ENCODE results near the gene SYNJ2.

The SYNJ2 gene

DNA sequence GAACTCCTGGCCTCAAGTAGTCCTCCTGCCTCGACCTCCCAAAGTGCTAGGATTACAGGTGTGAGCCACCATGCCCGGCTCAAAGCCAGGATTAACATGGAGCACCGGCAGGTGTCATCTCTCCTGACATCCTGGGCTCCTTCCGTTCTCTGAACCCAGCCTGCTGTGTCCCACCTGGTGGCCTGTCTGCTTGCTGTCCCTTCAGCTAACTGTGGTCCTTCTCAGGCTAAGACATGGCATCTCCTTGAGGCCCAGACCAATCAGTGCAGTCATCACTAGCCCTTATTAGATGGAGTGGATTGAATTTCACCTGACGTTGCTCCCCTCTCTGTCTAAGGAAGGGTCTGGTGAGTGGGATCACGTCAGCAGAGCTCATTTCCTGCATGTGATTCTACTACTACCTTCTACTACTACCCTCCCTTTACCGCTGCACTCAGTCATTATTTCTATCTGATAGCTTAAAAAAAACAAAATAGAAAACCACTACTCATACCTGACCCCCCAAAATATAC is 28.0 kb upstream of the SYNJ2 start:
- Histone ChIP-seq H2AK5ac (ENCODE audit: low read depth, low read length) (no peak overlapping the region), H3K4me3 (ENCODE audit: low read length in 2 of 2) (no peak overlapping the region), H3K4me2 (ENCODE audit: insufficient read depth, low read length, poor library complexity, severe bottlenecking) (no peak overlapping the region), H3K18ac (ENCODE audit: low read length) (no peak overlapping the region), H4K8ac (ENCODE audit: low read depth, low read length) (no peak overlapping the region), H3K4me1 (ENCODE audit: control insufficient read depth in 2 of 2, insufficient read depth in 1 of 2, low read depth in 1 of 2, low read length in 2 of 2) (peaks cover 0 to 6% of the 10 kb centered on the region in 2 donors), H2AFZ (ENCODE audit: low read length) (peak overlapping the region; percentile 20), H3K27ac (replicated peaks; ENCODE audit: low read length) (no peak overlapping the region), H3K23ac (ENCODE audit: low read depth, low read length, poor library complexity) (no peak overlapping the region), H4K91ac (ENCODE audit: low read depth, low read length, poor library complexity) (no peak overlapping the region), H3K4ac (ENCODE audit: low read length) (no peak overlapping the region), H2BK15ac (ENCODE audit: low read length) (no peak overlapping the region), H3K27me3 (ENCODE audit: control insufficient read depth in 3 of 3, insufficient read depth in 3 of 3, low read depth in 1 of 3, low read length in 3 of 3) (no peaks in the 10 kb centered on the region), H3K79me1 (ENCODE audit: low read depth, low read length) (no peaks in the 10 kb centered on the region), H3K36me3 (replicated peaks in 1 of 2; ENCODE audit: control insufficient read depth in 2 of 2, insufficient read depth in 2 of 2, low read length in 2 of 2) (no peaks in the 10 kb centered on the region), H2BK120ac (ENCODE audit: low read depth, low read length) (no peak overlapping the region), H3K14ac (ENCODE audit: low read length) (no peak overlapping the region), H2BK5ac (ENCODE audit: low read length) (no peak overlapping the region), H3K9me3 (replicated peaks in 1 of 2; ENCODE audit: control insufficient read depth in 2 of 2, insufficient read depth in 1 of 2, low read depth in 1 of 2, low read length in 2 of 2) (peaks cover 0 to 7% of the 10 kb centered on the region in 2 donors), H2BK12ac (ENCODE audit: low read length) (no peak overlapping the region), H3K9ac (ENCODE audit: low read depth, low read length, poor library complexity) (no peak overlapping the region)
- no CpG with 5 or more reads among the region's 7 CpGs for WGBS, 2 donors (ENCODE audit: extremely low coverage in 2 of 2, insufficient read length in 2 of 2, insufficient replicate concordance in 1 of 2)
- DNase-seq (ENCODE audit: low spot score): no peak

DNA sequence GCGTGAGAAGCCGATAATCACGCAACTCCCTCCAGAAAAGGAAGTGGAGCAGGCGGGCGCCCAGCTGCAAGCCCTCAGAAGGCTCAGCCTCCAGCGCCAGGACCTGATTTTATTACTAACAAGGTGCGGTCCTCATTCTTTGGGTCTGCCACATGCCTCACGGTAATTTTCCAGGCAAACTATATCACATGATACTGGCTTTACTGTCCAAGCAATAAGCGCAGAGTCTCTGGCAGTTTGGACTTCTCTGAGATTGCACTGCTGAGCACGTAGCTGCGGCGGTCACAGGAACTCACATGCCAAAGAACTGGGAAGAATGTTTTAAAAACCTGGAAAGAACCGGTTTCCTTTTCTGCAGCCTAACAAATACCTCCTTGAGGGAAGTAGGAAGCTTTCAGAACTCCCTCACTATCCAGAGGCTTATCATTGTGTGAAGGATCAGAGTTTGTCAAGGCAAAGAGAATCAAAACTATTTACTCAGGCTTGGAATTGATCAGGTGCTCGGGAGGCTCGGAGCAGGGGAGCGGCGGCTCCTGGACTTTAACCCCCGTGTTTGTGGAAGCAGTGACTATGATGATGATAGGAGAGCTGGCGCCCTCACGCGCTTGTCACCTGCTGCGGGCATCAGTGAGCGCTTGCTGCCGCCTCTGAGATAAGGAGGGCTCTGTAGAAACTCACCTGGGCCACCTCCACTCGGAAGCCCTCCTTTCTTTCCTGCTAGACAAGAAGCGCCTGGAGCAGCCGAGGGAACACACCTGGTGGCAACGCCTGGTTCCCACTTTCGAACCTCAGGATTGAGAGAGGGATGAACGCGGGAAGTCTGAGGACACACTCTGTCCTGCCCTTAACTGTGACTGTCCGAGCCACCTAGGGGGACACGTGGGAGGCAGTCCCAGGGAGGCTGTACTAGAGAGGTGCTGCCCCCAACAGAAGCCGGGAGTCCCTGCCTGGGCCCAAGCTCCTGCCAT is 27.2 kb upstream of the SYNJ2 start:
- H3K27me3 ChIP-seq (ENCODE audit: control insufficient read depth in 3 of 3, insufficient read depth in 3 of 3, low read depth in 1 of 3, low read length in 3 of 3): no peaks in the 10 kb centered on the region
- H3K4me2 ChIP-seq (ENCODE audit: insufficient read depth, low read length, poor library complexity, severe bottlenecking): no peak overlapping the region
- no peak overlapping the region for H2BK5ac ChIP-seq (ENCODE audit: low read length)
- no peak overlapping the region for H3K18ac ChIP-seq (ENCODE audit: low read length)
- peak overlapping the region; percentile 77 for H2AFZ ChIP-seq (ENCODE audit: low read length)
- no peak overlapping the region for H4K8ac ChIP-seq (ENCODE audit: low read depth, low read length)
- H3K36me3 ChIP-seq (replicated peaks in 1 of 2; ENCODE audit: control insufficient read depth in 2 of 2, insufficient read depth in 2 of 2, low read length in 2 of 2): no peaks in the 10 kb centered on the region
- no peak overlapping the region for H2AK5ac ChIP-seq (ENCODE audit: low read depth, low read length)
- no CpG with 5 or more reads among the region's 34 CpGs for WGBS, 2 donors (ENCODE audit: extremely low coverage in 2 of 2, insufficient read length in 2 of 2, insufficient replicate concordance in 1 of 2)
- H3K4ac ChIP-seq (ENCODE audit: low read length): no peak overlapping the region
- no peak overlapping the region for H3K27ac ChIP-seq (replicated peaks; ENCODE audit: low read length)
- no peak overlapping the region for H2BK12ac ChIP-seq (ENCODE audit: low read length)
- no peaks in the 10 kb centered on the region for H3K79me1 ChIP-seq (ENCODE audit: low read depth, low read length)
- peak overlapping the region; percentile 4 for H3K9ac ChIP-seq (ENCODE audit: low read depth, low read length, poor library complexity)
- peaks cover 0 to 6% of the 10 kb centered on the region in 2 donors for H3K4me1 ChIP-seq (ENCODE audit: control insufficient read depth in 2 of 2, insufficient read depth in 1 of 2, low read depth in 1 of 2, low read length in 2 of 2)
- H3K4me3 ChIP-seq (ENCODE audit: low read length in 2 of 2): no peak overlapping the region
- H2BK120ac ChIP-seq (ENCODE audit: low read depth, low read length): no peak overlapping the region
- H3K9me3 ChIP-seq (replicated peaks in 1 of 2; ENCODE audit: control insufficient read depth in 2 of 2, insufficient read depth in 1 of 2, low read depth in 1 of 2, low read length in 2 of 2): peaks cover 0 to 10% of the 10 kb centered on the region in 2 donors
- H4K91ac ChIP-seq (ENCODE audit: low read depth, low read length, poor library complexity): no peak overlapping the region
- H2BK15ac ChIP-seq (ENCODE audit: low read length): no peak overlapping the region
- no peak overlapping the region for H3K23ac ChIP-seq (ENCODE audit: low read depth, low read length, poor library complexity)
- no peak overlapping the region for H3K14ac ChIP-seq (ENCODE audit: low read length)
- DNase-seq (ENCODE audit: low spot score): no peak

DNA sequence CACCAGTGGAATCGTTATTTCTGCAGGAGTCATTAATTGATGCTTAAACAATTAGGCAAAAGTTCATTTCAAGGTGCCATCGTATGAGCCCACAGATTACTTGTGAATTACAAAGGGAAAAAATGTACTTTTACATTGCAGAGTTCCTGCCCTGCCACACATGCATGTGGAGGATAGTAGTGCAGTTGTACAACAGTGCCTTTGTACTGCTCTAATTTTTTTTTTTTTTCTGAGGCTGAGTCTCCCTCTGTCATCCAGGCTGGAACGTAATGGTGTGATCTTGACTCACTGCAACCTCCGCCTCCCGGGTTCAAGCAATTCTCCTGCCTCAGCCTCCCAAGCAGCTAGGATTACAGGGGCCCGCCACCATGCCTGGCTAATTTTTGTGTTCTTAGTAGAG is 26.0 kb upstream of the SYNJ2 start:
- H3K4ac ChIP-seq (ENCODE audit: low read length): no peak overlapping the region

DNA sequence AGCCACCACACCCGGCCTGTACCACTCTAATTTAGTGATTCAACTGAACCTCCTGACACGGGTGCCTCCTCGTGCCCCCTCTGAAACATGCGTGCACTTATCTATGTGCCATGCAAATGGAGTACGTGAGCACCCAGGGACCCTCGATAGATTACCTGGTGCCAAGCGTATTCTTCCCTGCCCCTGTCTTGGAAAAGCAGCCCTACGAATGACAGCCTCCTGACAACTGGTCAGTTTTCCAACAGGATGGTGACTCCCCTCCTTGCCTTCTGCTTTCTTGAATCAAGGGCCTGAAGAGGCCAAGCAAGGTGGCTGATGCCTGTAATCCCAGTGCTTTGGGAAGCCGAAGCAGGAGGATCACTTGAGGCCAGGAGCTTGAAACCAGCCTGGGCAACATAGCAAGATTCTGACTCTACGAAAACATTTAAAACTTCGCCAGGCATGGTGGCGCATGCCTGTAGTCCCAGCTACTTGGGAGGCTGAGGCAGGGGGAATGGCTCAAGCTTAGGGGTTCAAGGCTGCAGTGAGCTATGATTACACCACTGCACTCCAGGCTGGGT is 25.4 kb upstream of the SYNJ2 start:
- no peak overlapping the region for H3K4me3 ChIP-seq (ENCODE audit: low read length in 2 of 2)
- H2BK5ac ChIP-seq (ENCODE audit: low read length): no peak overlapping the region
- no peak overlapping the region for H2BK15ac ChIP-seq (ENCODE audit: low read length)
- peaks cover 0 to 6% of the 10 kb centered on the region in 2 donors for H3K4me1 ChIP-seq (ENCODE audit: control insufficient read depth in 2 of 2, insufficient read depth in 1 of 2, low read depth in 1 of 2, low read length in 2 of 2)
- no peak overlapping the region for H2BK12ac ChIP-seq (ENCODE audit: low read length)
- H3K9me3 ChIP-seq (replicated peaks in 1 of 2; ENCODE audit: control insufficient read depth in 2 of 2, insufficient read depth in 1 of 2, low read depth in 1 of 2, low read length in 2 of 2): peaks cover 0 to 9% of the 10 kb centered on the region in 2 donors
- no peak overlapping the region for H4K8ac ChIP-seq (ENCODE audit: low read depth, low read length)
- H3K27me3 ChIP-seq (ENCODE audit: control insufficient read depth in 3 of 3, insufficient read depth in 3 of 3, low read depth in 1 of 3, low read length in 3 of 3): no peaks in the 10 kb centered on the region
- no peak for DNase-seq (ENCODE audit: low spot score)
- no peak overlapping the region for H3K4me2 ChIP-seq (ENCODE audit: insufficient read depth, low read length, poor library complexity, severe bottlenecking)
- H2AFZ ChIP-seq (ENCODE audit: low read length): no peak overlapping the region
- no peak overlapping the region for H3K14ac ChIP-seq (ENCODE audit: low read length)
- H3K23ac ChIP-seq (ENCODE audit: low read depth, low read length, poor library complexity): no peak overlapping the region
- H3K36me3 ChIP-seq (replicated peaks in 1 of 2; ENCODE audit: control insufficient read depth in 2 of 2, insufficient read depth in 2 of 2, low read length in 2 of 2): no peaks in the 10 kb centered on the region
- H4K91ac ChIP-seq (ENCODE audit: low read depth, low read length, poor library complexity): no peak overlapping the region
- no peaks in the 10 kb centered on the region for H3K79me1 ChIP-seq (ENCODE audit: low read depth, low read length)
- H3K27ac ChIP-seq (replicated peaks; ENCODE audit: low read length): no peak overlapping the region
- no peak overlapping the region for H2AK5ac ChIP-seq (ENCODE audit: low read depth, low read length)
- H3K4ac ChIP-seq (ENCODE audit: low read length): no peak overlapping the region
- no peak overlapping the region for H3K9ac ChIP-seq (ENCODE audit: low read depth, low read length, poor library complexity)
- no peak overlapping the region for H2BK120ac ChIP-seq (ENCODE audit: low read depth, low read length)
- H3K18ac ChIP-seq (ENCODE audit: low read length): no peak overlapping the region
- WGBS, 2 donors (ENCODE audit: extremely low coverage in 2 of 2, insufficient read length in 2 of 2, insufficient replicate concordance in 1 of 2): no CpG with 5 or more reads among the region's 12 CpGs

More for the DNA sequence above, 26.0 kb upstream of the SYNJ2 start:
- H3K4me3 ChIP-seq (ENCODE audit: low read length in 2 of 2): no peak overlapping the region
- H3K18ac ChIP-seq (ENCODE audit: low read length): no peak overlapping the region
- no peaks in the 10 kb centered on the region for H3K27me3 ChIP-seq (ENCODE audit: control insufficient read depth in 3 of 3, insufficient read depth in 3 of 3, low read depth in 1 of 3, low read length in 3 of 3)
- no peak overlapping the region for H3K23ac ChIP-seq (ENCODE audit: low read depth, low read length, poor library complexity)
- H3K36me3 ChIP-seq (replicated peaks in 1 of 2; ENCODE audit: control insufficient read depth in 2 of 2, insufficient read depth in 2 of 2, low read length in 2 of 2): no peaks in the 10 kb centered on the region
- peaks cover 0 to 9% of the 10 kb centered on the region in 2 donors for H3K9me3 ChIP-seq (replicated peaks in 1 of 2; ENCODE audit: control insufficient read depth in 2 of 2, insufficient read depth in 1 of 2, low read depth in 1 of 2, low read length in 2 of 2)
- no peak overlapping the region for H3K27ac ChIP-seq (replicated peaks; ENCODE audit: low read length)
- H2AK5ac ChIP-seq (ENCODE audit: low read depth, low read length): no peak overlapping the region
- no peak overlapping the region for H4K8ac ChIP-seq (ENCODE audit: low read depth, low read length)
- no CpG with 5 or more reads among the region's 6 CpGs for WGBS, 2 donors (ENCODE audit: extremely low coverage in 2 of 2, insufficient read length in 2 of 2, insufficient replicate concordance in 1 of 2)
- H2BK15ac ChIP-seq (ENCODE audit: low read length): no peak overlapping the region
- H3K4me1 ChIP-seq (ENCODE audit: control insufficient read depth in 2 of 2, insufficient read depth in 1 of 2, low read depth in 1 of 2, low read length in 2 of 2): peaks cover 0 to 6% of the 10 kb centered on the region in 2 donors
- H3K4me2 ChIP-seq (ENCODE audit: insufficient read depth, low read length, poor library complexity, severe bottlenecking): no peak overlapping the region
- H2BK12ac ChIP-seq (ENCODE audit: low read length): no peak overlapping the region
- no peak overlapping the region for H2AFZ ChIP-seq (ENCODE audit: low read length)
- H3K79me1 ChIP-seq (ENCODE audit: low read depth, low read length): no peaks in the 10 kb centered on the region
- H3K9ac ChIP-seq (ENCODE audit: low read depth, low read length, poor library complexity): no peak overlapping the region
- no peak overlapping the region for H2BK120ac ChIP-seq (ENCODE audit: low read depth, low read length)
- H4K91ac ChIP-seq (ENCODE audit: low read depth, low read length, poor library complexity): no peak overlapping the region
- no peak for DNase-seq (ENCODE audit: low spot score)
- no peak overlapping the region for H2BK5ac ChIP-seq (ENCODE audit: low read length)
- no peak overlapping the region for H3K14ac ChIP-seq (ENCODE audit: low read length)
